Measurements from ENCODE around the gene DVL2. TPM values are rescaled to one million over a fixed set of nuclear protein-coding genes. Genes with fewer than 3 reads are reported as not detected.

The DVL2 gene
- polyA plus RNA-seq, 4 donors: 46.3 to 70.6 (median 51.4) TPM

GRCh38 chr17:7221278-7222092 lies 12.8 kb downstream of the DVL2 start:
- no peak for DNase-seq (ENCODE audit: low read depth in 4 of 4, low spot score in 3 of 4)

GRCh38 chr17:7220593-7221277 lies 13.6 kb downstream of the DVL2 start:
- DNase-seq (ENCODE audit: low read depth in 4 of 4, low spot score in 3 of 4): no peak

GRCh38 chr17:7219812-7220592 lies 14.3 kb downstream of the DVL2 start, which contains the start of the genes ACADVL and DLG4:
ACADVL (plus strand) TSS chr17:7219938; CDS start chr17:7219985, 47 bp downstream.
DLG4 (minus strand) TSS chr17:7219836.
- DNase-seq (ENCODE audit: low read depth in 4 of 4, low spot score in 3 of 4): peak in 1 of 4 donors; percentile 74

- no peak for DNase-seq (ENCODE audit: low read depth in 4 of 4, low spot score in 3 of 4)
Observed at GRCh38 chr17:7219229-7219811, 15.0 kb downstream of the DVL2 start.

- no peak for DNase-seq (ENCODE audit: low read depth in 4 of 4, low spot score in 3 of 4)
Observed at GRCh38 chr17:7218758-7219157, 15.6 kb downstream of the DVL2 start.

DNA sequence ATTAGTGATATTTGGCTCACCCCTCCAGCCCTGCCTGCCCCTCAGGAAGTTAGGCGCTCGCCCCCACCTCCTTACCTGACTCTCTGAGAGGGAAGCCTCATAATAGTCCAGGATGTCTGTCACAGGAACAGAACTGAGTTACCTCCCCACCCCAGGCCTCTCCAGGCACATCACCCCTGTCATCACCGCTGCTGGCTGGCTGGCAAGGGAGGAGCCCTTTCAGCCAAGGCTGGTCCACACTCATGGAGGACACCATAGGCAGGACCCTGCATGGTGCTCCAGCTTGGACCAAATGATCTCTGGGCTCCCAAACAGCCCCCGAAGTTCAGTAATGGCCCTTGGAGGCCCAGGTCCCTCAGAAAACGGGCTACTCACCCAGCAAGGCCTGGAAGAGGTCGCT lies 16.2 kb downstream of the DVL2 start:
- DNase-seq (ENCODE audit: low read depth in 4 of 4, low spot score in 3 of 4): no peak

GRCh38 chr17:7217113-7217987 lies 17.0 kb downstream of the DVL2 start:
- peak in 1 of 4 donors; percentile 72 for DNase-seq (ENCODE audit: low read depth in 4 of 4, low spot score in 3 of 4)

DNA sequence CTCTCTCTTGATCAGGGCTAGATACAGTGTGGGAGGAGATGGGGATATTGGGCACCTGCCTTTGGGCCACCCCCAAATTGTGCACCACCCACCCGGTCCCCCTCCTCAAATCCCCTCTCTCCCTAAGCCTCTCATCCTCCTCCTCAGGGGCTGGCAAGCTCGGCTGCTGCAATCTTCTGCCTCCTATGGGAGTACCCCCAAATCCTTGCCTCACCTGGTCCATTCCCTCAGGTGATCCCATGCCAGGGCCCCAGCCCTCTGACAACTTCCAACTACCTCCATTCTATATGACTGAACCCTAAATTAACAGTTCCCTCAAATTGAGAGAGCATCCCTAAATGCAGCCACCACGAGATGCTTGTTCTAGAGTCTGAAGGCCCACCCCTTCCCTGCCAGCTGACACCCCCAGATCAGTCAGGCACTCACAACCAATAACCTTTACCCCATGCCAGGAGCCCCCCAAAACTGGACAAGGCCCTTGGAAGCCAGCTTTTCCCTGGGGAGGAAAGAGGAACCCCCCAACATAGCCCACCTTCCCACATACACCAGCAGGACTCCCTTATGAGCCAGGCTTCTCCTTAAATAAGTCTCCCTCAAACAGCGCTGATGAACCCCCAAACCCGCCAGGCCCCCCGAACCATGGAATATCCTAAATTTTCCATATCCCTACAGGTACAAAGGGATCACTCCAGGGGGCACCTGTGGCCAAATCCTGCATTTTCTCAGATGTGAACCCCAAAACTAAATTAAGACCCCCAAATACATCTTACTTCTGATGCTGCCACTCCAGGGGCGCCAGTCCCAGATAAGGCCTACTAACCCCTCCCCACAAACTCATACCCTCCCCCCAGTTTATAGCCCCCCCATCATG lies 17.8 kb downstream of the DVL2 start:
- DNase-seq (ENCODE audit: low read depth in 4 of 4, low spot score in 3 of 4): no peak

- no peak for DNase-seq (ENCODE audit: low read depth in 4 of 4, low spot score in 3 of 4)
Observed at GRCh38 chr17:7215652-7216180, 18.6 kb downstream of the DVL2 start.

DNA sequence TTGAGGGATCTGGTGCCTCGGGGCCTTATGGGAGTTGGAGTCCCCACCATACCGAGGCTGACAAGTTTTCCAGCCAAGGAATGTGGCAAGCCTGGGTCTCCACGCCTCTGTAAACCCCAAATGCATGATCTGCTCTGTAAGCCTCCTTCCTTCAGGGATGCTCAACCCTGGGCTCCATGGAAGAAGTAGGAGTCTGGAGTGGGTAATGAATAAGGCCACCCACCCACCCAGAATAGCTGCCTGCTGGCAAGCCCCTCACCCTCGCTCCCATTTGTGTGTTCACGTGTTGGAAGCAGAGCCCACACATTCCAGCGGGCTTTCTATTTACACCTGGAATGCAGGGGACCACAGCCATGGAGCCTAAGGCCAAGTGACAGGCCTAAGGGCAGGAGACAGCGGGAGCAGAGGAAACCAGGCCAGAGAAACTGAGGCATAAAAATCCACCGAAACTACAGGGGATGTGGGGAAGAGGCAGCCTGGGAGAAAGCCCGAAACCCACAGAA lies 19.1 kb downstream of the DVL2 start:
- DNase-seq (ENCODE audit: low read depth in 4 of 4, low spot score in 3 of 4): peak in 2 of 4 donors; percentile 88 to 90

DNA sequence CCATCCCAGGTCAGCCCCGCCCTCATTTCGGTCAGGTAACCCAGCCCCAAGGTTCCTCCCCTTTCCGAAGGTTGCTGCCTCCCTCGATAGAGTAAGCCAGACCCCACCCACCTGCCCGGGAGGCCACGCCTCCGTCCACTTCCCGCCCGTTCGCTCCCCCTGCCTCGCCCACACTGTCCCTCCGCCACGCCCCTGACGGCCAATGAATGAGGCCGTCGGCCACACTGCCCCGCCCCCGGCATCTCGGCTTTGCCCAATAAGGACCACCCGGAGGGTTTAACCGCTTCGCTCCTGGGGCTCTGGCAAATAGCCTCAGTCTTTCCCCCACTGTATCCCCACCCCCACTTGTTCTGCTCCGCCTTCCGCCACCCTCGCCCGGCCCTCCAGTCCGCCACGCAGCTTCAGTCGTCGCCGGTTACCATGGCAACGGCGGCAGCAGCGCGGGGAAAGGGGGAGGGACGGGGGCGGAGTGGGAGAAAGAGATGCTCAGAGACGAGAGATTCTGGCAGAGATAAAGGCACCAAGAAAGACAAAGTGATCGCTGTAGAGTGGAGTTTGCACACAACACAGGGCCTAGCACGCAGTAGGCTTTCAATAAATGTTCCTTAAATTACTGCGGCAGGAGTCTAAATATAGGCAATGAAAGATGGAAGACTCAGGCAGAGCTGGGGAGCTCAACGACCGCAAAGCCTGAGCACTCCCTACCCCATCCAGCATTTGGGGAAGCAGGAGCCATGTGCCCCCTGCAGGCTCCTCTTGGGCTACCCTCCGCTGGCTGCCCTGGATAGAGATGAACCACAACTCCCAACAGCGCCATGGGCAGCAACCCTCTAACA lies 19.8 kb downstream of the DVL2 start:
- peak; percentile 93 to 97 (median 96) for DNase-seq (ENCODE audit: low read depth in 4 of 4, low spot score in 3 of 4)

DNA sequence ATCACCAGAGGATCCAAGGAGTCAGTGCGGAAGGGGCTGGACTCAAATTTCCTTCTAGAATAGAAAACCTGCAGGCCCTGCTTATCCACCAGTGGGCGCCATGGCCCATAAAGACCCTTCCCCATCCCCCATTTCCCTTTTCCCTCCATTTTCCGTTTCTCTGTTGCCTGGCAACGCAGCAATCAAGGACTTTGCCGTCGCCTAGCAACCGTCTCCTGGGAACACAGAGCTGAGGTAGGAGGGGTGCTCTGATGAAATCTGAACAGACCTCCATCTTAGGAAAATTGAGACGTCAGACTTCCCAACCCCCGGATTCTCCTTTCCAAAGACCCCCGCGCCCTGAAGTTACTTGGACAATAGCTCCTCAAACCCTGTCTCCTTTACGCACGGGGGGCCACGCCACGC lies 20.4 kb downstream of the DVL2 start:
- DNase-seq (ENCODE audit: low read depth in 4 of 4, low spot score in 3 of 4): peak in 3 of 4 donors; percentile 83 to 92 (median 91)

DNA sequence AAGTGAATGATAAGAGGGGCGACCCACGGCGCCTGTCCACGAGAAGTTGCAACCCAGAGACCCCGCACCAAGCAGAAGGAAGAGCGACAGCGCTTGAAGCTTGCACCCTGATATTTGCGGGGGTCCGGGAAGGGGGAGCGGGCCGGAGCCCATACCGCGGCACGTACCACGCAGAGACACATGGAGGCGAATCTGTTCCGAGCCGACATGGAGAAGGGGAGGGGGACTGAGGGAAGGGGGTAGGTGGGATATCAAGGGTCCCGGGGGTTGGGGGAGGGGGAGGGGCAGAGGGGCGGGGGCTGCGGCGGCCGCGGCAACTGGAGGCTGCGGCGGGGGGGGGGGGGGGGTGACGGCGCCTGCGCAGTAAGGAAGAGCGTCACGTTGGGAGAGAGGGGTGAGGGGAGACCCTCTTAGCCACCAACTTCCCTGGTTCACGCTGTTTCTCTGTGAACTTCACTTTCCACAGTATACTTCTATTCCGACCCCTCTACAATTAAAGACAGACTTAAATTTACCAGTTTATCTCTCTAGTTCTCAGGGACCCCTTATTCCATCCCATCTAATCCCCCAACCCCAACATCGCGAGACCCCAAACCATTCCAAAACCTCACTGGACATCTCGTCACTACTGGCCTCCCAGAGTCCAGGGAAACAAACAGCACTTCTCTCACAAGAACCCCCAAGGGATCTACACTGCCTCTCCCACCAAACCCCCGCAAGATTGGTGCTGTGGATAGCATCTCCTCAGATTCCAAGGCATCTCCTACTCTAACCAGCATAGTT lies 22.6 kb downstream of the DVL2 start:
- DNase-seq (ENCODE audit: low read depth in 4 of 4, low spot score in 3 of 4): no peak

GRCh38 chr17:7208754-7209460 lies 25.4 kb downstream of the DVL2 start:
- DNase-seq (ENCODE audit: low read depth in 4 of 4, low spot score in 3 of 4): no peak

DNA sequence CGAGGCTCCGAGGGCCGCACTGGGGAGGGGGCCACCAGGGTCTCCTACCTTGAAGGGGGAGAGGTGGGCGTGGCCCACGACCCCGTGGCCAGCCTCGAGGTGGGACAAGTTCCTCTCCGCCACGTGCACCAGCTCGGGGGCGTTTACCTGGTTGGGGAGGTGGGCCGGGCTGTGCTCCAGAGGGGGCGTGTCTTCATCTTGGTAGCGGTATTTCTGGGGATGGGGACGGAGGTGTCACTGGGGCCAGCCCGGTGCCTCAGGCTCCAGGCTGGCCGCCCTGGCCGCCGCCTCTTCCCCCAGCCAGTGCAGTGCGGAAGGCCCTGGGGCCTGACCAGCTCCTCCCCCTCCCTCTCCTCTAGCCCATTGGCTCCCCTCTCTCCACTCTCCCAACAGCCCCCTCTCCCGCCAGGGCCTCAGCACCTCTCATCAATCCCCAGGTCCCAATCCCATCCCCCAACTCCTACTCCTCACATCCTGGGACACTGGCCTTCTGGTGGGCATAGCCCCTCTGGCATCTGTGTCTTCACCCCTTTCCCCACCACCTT lies 26.2 kb downstream of the DVL2 start:
- no peak for DNase-seq (ENCODE audit: low read depth in 4 of 4, low spot score in 3 of 4)
